Stimulated activated CD4-positive, alpha-beta T cell treated with anti-CD3 and anti-CD28 coated beads, Interleukin-1b, Interleukin-23, amount 100 ng/mL, for 4 hours (primary cell): ENCODE measurements around the gene ZNF488.
"Not testable (repeated sequence)": the region's sequence is repeated elsewhere in the genome, so short reads cannot be mapped to it uniquely, and the experiment has no call there.

ENCODE experiments used
- DNase-seq, 2 donors: peaks; one replicate each; pipeline ENCODE4 v3.0.0-alpha.2; 2020; ENCODE audit warnings: low read depth in 2 of 2

The ZNF488 gene

DNA sequence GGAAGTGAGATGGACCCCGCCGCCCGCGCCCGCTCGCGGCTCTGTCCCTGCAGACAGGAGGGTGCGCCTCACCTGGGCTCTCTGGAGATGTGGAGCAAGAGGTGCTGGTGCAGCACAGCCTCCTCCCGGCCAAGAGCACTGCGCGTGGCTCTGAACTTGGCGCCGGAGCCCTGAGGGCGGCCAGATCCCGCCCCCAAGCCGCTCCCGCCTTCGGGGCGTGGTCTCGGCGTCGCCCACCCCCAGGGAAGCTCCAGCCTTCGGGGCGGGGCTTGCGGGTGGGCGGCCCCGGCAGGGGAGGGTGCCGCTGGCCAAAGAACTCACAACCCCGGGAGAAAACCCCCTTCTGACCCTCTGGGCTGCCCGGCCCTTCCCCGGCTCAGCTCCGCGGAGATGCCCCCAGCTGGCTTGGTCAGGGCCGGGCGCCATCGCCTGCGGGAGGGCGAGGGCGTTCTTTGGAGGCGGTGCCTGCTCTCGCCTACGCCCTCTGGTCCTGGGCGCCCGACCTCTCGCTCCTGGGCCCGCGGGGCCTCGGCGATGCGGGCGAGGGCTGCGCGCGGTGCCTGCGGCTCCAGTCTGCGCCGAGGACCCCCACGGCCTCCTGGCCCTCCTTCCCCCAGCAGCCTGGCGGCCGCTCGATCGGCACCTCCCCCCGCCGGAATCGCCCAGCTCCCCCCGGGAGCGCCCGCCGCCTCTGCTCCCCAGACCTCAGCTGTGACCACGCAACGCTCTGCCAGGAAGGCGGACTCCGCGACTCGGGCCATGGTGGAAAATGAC, at the start of gene ZNF488:
TSS of gene ZNF488 (minus strand) at position 146 of the 774 bp plus-strand sequence. CDS start 15,464 bp downstream, outside the sequence.
- peak; percentile 61 to 73 for DNase-seq

- DNase-seq: no peak
These were observed 41.8 kb upstream of the ZNF488 start for GRCh38 chr10:47425813-47426419.

DNA sequence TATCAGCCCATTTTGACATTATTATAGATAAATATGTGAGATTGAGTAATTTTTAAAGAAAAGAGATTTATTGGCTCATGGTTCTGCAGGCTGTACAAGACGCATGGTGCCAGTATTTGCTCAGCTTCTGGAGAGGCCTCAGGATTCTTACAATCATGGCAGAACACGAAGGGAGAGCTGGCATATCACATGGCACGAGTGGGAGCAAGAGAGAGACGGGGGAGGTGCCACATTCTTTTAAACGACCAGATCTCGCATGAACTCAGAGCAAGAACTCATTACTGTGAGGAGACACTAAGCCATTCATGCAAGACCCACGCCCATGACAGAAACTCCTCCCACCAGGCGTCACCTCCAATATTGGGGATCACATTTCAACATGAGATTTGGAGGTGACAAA, 40.1 kb upstream of the ZNF488 start:
- DNase-seq: no peak

DNA sequence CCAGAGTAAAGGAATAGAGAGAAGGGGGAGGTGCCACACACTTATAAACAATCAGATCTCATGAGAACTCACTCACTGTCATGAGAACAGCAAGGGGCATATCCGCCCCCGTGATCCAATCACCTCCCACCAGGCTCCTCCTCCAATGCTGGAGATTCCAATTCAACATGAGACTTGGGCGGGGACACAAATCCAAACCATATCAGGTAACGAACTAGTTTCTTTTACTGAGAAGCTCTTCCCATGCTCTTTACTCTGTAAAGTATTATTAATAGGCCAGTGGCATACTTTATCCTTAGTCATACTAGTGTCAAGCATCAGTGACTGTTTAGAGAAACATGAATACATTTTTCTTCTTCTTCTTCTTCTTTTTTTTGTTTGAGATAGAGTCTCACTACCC, 39.4 kb upstream of the ZNF488 start:
- no peak for DNase-seq

DNA sequence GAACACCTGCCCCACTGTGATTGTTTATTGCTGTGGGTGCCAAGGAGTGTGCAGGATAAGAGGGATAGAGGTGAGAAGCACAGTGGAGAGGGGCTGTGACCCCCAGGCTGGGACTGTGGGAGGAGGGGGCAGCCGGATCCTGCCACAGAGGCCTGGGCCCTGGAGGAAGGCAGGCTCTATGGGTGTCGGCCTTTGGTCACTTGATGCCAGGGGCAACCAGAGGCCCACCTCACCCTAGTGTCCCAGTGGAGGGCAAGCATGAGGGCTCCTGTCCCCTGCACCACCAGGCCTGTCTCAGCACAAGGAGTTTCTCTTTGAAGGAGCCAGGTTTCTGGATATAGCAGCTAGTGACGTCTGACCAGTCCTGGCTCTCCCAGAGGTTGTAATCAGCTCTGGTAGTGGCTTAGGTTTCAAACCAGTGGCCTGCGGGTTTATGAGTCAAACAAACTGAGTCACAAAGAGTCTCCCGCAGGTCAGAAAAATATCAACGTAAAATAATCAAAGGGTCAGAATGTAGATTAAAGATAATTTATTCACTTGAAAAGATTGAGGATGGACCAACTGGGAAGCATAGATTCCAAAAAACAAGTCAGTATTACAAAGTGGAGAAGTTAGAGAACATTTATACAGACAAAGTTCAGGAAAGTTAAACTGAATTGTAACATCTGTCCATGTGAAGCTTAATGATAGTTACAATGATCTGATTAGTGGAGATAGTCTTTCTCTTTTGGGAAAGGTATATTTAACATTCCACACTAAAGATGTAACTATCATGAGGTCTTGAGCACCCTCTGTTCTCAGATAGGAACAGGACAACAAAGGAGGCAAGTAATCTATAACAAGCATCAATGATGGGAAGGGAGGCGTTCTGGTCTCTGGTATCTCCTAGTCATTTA, 37.2 kb upstream of the ZNF488 start:
- no peak for DNase-seq

DNA sequence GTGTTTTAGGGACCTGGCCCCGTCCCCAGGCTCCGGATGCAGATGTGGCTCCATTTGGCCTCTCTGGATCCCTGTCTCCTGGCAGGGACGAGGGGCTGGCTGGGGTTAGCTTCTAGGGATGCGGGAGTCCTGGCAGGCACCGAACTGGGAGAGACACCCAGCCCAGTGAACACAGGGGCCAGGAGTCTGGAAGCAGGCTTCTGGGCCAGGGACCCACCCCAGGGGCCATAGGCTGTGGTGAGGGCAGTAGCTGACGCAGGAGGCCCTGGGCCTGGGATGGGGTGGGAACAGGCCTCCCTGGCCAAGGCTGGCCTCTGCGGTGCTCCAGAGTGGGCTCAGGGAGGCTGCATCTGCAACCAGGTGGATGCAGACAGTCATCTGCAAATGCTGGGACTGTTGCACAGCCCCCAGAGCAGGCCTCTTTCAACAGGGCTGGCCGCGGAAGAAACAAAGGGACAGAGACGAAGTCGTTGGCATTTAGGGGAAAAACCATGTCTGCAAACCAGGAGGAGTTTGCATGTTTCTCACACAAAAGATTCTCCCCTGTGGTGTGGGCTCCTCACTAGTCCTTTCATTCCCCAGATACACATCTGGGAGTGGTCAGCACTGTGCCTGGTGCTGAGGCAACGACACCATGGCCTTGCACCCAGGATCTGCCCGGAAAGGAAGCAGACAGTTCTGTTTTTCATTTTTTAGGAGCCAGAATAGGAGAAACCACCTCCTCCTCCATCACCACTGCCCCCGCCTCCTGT, 36.4 kb upstream of the ZNF488 start:
- DNase-seq: no peak

DNA sequence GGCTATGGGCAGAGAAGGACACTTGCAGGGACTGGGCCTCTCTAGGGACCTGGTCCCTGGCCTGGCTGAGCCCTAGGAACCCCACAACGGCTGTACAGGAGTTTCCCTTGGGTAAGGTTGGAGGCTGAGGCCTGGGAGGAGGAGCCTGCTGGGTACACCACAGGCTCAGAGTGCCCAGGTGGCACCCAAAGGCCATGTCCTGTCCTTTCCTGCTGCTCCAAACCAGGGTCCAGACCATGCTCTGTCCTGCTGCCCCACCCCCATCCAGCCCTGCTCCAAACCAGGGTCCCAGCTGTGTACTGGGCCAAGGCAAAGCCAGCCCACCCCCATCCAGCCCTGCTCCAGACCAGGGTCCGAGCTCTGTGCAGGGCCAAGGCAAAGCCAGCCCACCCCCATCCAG, 35.3 kb upstream of the ZNF488 start:
- DNase-seq: no peak

DNA sequence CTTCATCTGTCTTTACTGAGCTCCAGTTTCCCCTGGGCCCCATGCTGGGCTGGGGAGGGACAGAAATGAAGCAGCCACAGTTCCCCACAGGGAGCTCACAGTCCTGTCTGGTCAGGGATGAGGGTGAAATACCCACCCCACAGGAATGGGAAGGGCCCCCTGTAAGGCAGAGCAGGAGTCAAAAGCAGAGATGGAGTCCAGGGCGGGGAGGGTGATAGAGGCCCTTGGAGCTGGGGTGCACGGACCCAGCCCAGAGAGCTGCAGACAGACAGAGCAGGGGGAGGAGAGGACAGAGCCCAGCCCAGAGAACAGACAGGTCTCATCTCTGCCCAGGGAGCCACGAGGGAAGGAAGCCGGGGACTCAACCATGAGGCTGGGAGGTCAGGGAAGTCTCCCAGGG, 34.9 kb upstream of the ZNF488 start:
- no peak for DNase-seq

DNA sequence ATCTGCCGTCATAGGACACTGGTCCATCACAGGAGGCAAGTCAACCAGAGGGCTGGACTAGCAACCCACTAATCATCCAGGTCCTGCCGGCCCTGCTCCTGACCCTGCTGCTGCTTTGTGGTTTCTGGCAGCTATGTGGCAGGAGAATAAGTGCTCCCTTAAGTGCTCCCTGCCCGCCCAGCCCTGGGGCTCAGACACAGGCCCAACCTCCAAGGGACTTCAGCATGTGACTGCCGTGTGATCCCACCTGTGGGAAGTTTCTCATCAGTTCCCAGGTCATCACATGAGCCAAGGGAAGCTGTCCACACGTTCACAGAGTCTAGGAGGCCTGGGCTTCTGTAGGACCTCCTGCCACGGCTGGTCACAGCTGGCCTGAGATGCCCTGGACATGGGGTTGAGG, 34.2 kb upstream of the ZNF488 start:
- no peak for DNase-seq

GRCh38 chr10:47416305-47417218, 32.5 kb upstream of the ZNF488 start:
- not testable (repeated sequence) for DNase-seq

DNA sequence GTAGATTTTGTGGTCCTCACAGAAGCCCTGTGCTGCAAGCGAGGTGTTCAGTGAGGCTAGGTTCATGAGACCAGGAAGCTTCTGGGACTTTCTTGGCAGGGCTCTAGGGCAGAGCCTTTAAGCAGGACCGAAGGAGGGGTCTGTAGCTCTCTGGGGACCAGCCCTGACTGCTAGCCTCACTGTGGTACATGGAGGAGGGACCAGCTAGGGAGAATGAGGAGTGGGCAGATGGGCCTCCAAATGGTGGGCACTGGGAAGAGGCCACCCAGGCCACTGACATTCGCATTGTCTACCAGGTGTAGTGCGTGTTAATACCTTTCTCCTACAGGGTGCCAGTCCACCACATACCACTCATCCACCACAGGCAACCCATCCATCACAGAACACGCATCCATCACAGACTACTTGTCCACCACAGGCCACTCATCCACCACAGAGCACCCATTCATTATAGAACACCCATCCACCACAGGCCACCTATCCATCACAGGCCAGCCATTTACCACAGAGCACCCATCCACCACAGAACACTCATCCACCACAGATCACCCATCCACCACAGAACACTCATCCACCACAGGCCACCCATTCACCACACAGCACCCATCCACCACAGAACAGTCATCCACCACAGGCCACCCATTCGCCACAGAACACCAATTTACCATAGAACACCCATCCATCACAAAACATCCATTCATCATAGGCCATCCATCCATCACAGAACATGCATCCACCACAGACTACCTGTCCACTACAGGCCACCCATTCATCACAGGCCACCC, 31.6 kb upstream of the ZNF488 start:
- DNase-seq: no peak

DNA sequence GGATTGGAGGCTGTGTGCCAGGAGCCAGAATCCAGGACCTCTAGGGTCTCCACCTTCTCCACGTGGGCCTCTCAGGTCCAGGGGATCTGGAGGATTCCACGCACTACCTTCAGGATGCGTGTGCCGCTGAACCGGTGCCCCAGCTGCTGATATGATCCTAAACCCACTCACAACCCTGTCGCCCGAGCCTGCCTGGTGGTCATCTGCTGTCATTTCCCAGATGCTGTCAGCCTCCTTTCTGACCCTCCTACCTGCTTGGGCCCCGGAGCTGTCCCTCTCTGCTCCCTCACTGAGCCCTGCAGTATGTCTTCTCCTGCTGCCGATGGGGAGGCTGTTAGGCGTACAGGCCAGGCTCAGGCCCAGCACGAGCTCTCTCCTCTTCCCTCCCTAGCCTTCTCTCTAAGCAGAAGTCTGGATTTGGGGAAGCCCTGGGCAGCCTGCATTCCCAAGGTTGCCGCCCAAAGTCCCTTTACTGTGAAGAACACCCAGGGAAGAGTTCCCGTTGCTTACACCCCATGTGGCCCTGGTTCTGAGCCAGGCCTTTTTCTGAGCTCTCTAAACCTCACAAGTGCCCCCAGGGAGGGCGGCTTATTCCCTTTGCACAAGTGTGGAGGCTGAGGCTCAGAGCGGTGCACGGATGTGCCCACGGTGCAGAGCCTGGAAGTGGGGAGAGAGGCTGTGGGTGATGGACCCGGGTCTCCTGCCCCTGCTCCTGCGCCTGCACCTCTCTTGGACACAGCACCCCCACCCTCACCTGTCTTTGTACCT, 30.8 kb upstream of the ZNF488 start:
- DNase-seq: no peak

DNA sequence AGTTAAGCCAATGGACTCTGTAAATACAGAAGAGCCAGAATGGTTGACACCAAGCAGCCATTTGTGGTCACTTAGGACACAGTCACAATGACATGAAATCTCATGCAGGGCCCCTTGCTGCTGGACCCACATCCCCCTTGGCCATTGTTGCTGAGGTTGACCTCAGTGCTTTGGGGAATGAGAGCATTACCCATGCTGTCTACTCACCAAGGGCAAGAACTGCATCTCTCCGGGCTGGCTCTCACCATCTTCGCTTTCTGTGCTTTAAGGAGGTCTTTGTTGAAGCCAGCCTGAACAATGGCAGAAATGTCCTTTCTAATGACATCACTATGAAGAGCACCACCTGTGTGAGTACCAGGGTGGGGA, 30.1 kb upstream of the ZNF488 start:
- no peak for DNase-seq

GRCh38 chr10:47413531-47414226, 29.6 kb upstream of the ZNF488 start:
- no peak for DNase-seq

DNA sequence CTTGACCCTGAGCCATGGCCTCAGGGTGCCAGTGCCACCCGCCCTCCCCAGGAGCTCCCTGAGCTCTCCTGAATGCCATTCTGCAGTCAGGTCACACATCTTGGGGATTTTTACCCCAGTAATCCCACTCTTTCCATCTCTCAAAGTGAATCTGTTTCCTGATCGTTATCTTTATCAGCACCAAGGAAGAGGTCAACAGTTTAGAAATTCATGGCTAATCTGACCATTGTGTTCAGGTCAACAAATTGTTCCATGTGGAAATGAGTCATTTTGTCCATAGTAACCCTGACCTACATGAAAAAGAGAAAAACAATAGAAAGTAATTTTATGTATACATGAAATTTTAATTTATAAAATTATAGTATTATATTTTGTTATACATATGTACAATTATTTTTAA, 28.8 kb upstream of the ZNF488 start:
- DNase-seq: no peak

GRCh38 chr10:47412177-47412730, 28.2 kb upstream of the ZNF488 start:
- no peak for DNase-seq

GRCh38 chr10:47410862-47411261, 26.8 kb upstream of the ZNF488 start:
- no peak for DNase-seq

DNA sequence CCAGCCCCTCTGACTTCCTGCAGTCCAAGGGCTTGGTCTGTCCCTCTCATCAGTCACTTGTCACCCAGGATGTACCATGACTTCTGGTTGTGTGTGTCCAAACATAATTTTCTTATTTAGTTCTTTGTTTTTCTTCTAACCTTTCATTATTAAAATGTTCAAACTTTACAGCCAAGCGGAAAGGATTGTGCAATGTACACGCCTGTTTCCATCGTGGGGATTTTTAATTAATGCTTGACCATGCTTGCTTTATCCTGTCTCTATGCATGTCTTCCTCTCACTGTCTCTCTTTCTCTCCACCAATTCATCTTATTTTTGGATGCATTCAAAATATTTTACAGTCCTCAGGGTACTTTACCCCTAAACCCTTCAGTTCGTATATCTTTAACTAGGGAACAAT, 26.2 kb upstream of the ZNF488 start:
- no peak for DNase-seq
